NCI-H748 treated with DMSO at 0.1 percent for 48 hours (cell line): ENCODE data around the gene GP1BA.
A peak's percentile ranks its signal among the peaks of the same experiment; 100 is the strongest.

Source experiments
- DNase-seq: peaks from one replicate; lab custom pipeline; 2025; lab: John Stamatoyannopoulos, UW

Gene GP1BA

GRCh38 chr17:4950746-4951204, 18.7 kb downstream of the GP1BA start, which contains the start of gene ENO3:
ENO3 (plus strand) TSS chr17:4951119; CDS start chr17:4951830, 711 bp downstream.
- peak; percentile 11 for DNase-seq

- DNase-seq = no peak
Measured at GRCh38 chr17:4951486-4951885, 19.4 kb downstream of the GP1BA start.

- no peak for DNase-seq
Measured at GRCh38 chr17:4953451-4953961, 21.4 kb downstream of the GP1BA start.

GRCh38 chr17:4955091-4955490, 23.0 kb downstream of the GP1BA start:
- no peak for DNase-seq

GRCh38 chr17:4956493-4957061, 24.5 kb downstream of the GP1BA start:
- no peak for DNase-seq

GRCh38 chr17:4958102-4958501, 26.0 kb downstream of the GP1BA start:
- no peak for DNase-seq

GRCh38 chr17:4959261-4959965, 27.3 kb downstream of the GP1BA start:
- no peak for DNase-seq

- DNase-seq = no peak
Measured at GRCh38 chr17:4960279-4960922, 28.3 kb downstream of the GP1BA start.

GRCh38 chr17:4965311-4965986, 33.4 kb downstream of the GP1BA start:
- DNase-seq = no peak

- peak; percentile 100 for DNase-seq
Measured at GRCh38 chr17:4966844-4967538, 34.9 kb downstream of the GP1BA start.

GRCh38 chr17:4967539-4968485, 35.7 kb downstream of the GP1BA start, which contains the start of gene SPAG7:
SPAG7 (minus strand) TSS chr17:4967817; CDS start chr17:4967804, 13 bp downstream.
- peak; percentile 95 for DNase-seq

- no peak for DNase-seq
Measured at GRCh38 chr17:4968486-4969046, 36.5 kb downstream of the GP1BA start.

GRCh38 chr17:4969047-4969550, 37.0 kb downstream of the GP1BA start:
- no peak for DNase-seq

GRCh38 chr17:4969551-4970173, 37.6 kb downstream of the GP1BA start:
- DNase-seq = no peak

- DNase-seq = no peak
Measured at GRCh38 chr17:4970273-4970672, 38.2 kb downstream of the GP1BA start.

GRCh38 chr17:4971826-4972225, 39.7 kb downstream of the GP1BA start:
- DNase-seq = no peak

GRCh38 chr17:4972322-4972721, 40.2 kb downstream of the GP1BA start:
- DNase-seq = no peak

GRCh38 chr17:4972752-4973151, 40.7 kb downstream of the GP1BA start:
- no peak for DNase-seq
